A549 (cell line): ENCODE data around the gene UMODL1. TPM values are rescaled to one million over a fixed set of nuclear protein-coding genes. Genes with fewer than 3 reads are reported as not detected.

ENCODE experiments used
- ATAC-seq, 2 experiments: fragments of 200-7000 bp in 1 of 2; fragments of >200 bp in 1 of 2; cut with Nextera tagmentation in 1 of 2; cut with Tn5 transposase in 1 of 2; 3 replicates each; pipeline versions ENCODE4 v1.8.0 to v1.9.1; 2018 to 2020; ENCODE audit warnings: mild to moderate bottlenecking in 1 of 2, moderate library complexity in 1 of 2
- CTCF ChIA-PET: fragments of 300-600 bp; sonication (Branson Sonifier 250); formaldehyde crosslinking; extraction: SDS; loops from one replicate; lab custom pipeline; 2021; ENCODE audit warnings: antibody characterized with exemption, inconsistent platforms; lab: Yijun Ruan, JAX
- POLR2A ChIA-PET: fragments of 350-600 bp; formaldehyde crosslinking; extraction: SDS; loops from one replicate; lab custom pipeline; 2021; ENCODE audit warnings: antibody characterized with exemption, inconsistent platforms; lab: Yijun Ruan, JAX
- DNase-seq, 2 experiments: peaks; one replicate each; pipeline versions ENCODE4 v3.0.0 to v3.0.0-alpha.2; 2011 to 2016; ENCODE audit warnings: low read depth in 1 of 2, low spot score in 1 of 2
- FAIRE-seq: peaks from 2 replicates; lab custom pipeline; 2011; peaks lifted over from hg19 to GRCh38; lab: Jason Lieb, UNC
- H3K27ac ChIP-seq, 2 experiments: fragments of >200 bp; sonication (Bioruptor Twin); formaldehyde crosslinking; 3 replicates each; pipeline ENCODE4 v1.5.1; 2016 to 2017
- H3K4me1 ChIP-seq: fragments of >200 bp; sonication (Bioruptor Twin); formaldehyde crosslinking; 3 replicates; pipeline ENCODE4 v1.6.1; 2016
- H3K4me2 ChIP-seq: fragments of >200 bp; sonication (Bioruptor Twin); formaldehyde crosslinking; 3 replicates; pipeline ENCODE4 v1.6.1; 2016
- H3K4me3 ChIP-seq: fragments of >200 bp; sonication (Bioruptor Twin); formaldehyde crosslinking; 3 replicates; pipeline ENCODE4 v1.5.1; 2016
- H3K9me3 ChIP-seq: fragments of >200 bp; sonication (Bioruptor Twin); formaldehyde crosslinking; 3 replicates; pipeline ENCODE4 v1.6.1; 2016
- CEBPB ChIP-seq, 2 experiments: fragments of >200 bp in 1 of 2; sonication (Bioruptor Twin) in 1 of 2; formaldehyde crosslinking in 1 of 2; IDR thresholded peaks; 2 replicates each; pipeline ENCODE4 v1.6.1; 2012 to 2016
- CHD2 ChIP-seq: fragments of 150-350 bp; IDR thresholded peaks from 2 replicates; pipeline ENCODE4 v1.6.1; 2014; ENCODE audit warnings: low read length; ENCODE audit not compliant: partially characterized antibody
- CHD4 ChIP-seq: fragments of 200-600 bp; sonication (generic); IDR thresholded peaks from 2 replicates; pipeline ENCODE4 v1.6.1; 2016; ENCODE audit warnings: antibody characterized with exemption, mild to moderate bottlenecking, borderline replicate concordance
- EP300 ChIP-seq, 2 experiments: fragments of >200 bp; sonication (Bioruptor Twin); formaldehyde crosslinking; IDR thresholded peaks; 2 replicates in 1 of 2; 3 replicates in 1 of 2; pipeline ENCODE4 v1.6.1; 2016 to 2017
- HDAC2 ChIP-seq: fragments of 200-600 bp; sonication (generic); IDR thresholded peaks from 2 replicates; pipeline ENCODE4 v1.6.1; 2016
- HEYL ChIP-seq: fragments of 250-450 bp; sonication (Bioruptor Pico); IDR thresholded peaks from 2 replicates; pipeline ENCODE4 v1.8.0; 2021; ENCODE audit warnings: mild to moderate bottlenecking, moderate library complexity
- JUNB ChIP-seq: fragments of >200 bp; sonication (Bioruptor Twin); formaldehyde crosslinking; IDR thresholded peaks from 2 replicates; pipeline ENCODE4 v1.6.1; 2016
- KDM5A ChIP-seq: fragments of 200-600 bp; sonication (generic); IDR thresholded peaks from 2 replicates; pipeline ENCODE4 v1.6.1; 2016; ENCODE audit warnings: antibody characterized with exemption, mild to moderate bottlenecking
- NR3C1 ChIP-seq: fragments of >200 bp; sonication (Bioruptor Twin); formaldehyde crosslinking; IDR thresholded peaks from 3 replicates; pipeline ENCODE4 v1.6.1; 2017
- PHF8 ChIP-seq: fragments of 200-600 bp; sonication (generic); IDR thresholded peaks from 2 replicates; pipeline ENCODE4 v1.6.1; 2016; ENCODE audit warnings: low read depth, mild to moderate bottlenecking, antibody characterized with exemption, moderate library complexity, borderline replicate concordance
- POLR2AphosphoS2 ChIP-seq: conservative IDR thresholded peaks from 2 replicates; pipeline ENCODE4 v1.6.1; 2012; ENCODE audit warnings: low read length, improper control_type of control experiment, inconsistent platforms
- RAD21 ChIP-seq, 2 experiments: fragments of >200 bp in 1 of 2; sonication (Bioruptor Twin) in 1 of 2; formaldehyde crosslinking in 1 of 2; IDR thresholded peaks in 1 of 2; conservative IDR thresholded peaks in 1 of 2; 2 replicates in 1 of 2; 3 replicates in 1 of 2; pipeline ENCODE4 v1.6.1; 2012 to 2018; ENCODE audit warnings: inconsistent platforms in 1 of 2
- RARB ChIP-seq: fragments of 250-450 bp; sonication (Bioruptor Pico); IDR thresholded peaks from 2 replicates; pipeline ENCODE4 v1.8.0; 2021; ENCODE audit warnings: mild to moderate bottlenecking, moderate library complexity
- SMC3 ChIP-seq: fragments of >200 bp; sonication (Bioruptor Twin); formaldehyde crosslinking; IDR thresholded peaks from 3 replicates; pipeline ENCODE4 v1.6.1; 2018; ENCODE audit warnings: inconsistent platforms
- TFCP2L1 ChIP-seq: fragments of 250-450 bp; sonication (Bioruptor Pico); IDR thresholded peaks from 2 replicates; pipeline ENCODE4 v1.5.0; 2021; ENCODE audit warnings: mild to moderate bottlenecking
- ZNF302 ChIP-seq: fragments of 250-450 bp; sonication (Bioruptor Pico); IDR thresholded peaks from 2 replicates; pipeline ENCODE4 v1.9.0; 2021; ENCODE audit warnings: inconsistent platforms, mild to moderate bottlenecking, moderate library complexity
- ZSCAN20 ChIP-seq: fragments of 250-450 bp; sonication (Bioruptor Pico); IDR thresholded peaks from 2 replicates; pipeline ENCODE4 v1.8.0; 2022; ENCODE audit warnings: mild to moderate bottlenecking, moderate library complexity
- WGBS: methylation state at CpG from one replicate; pipeline ENCODE4 v1.1.6; 2017; ENCODE audit errors: missing lambda C conversion rate; 5-methylcytosine and 5-hydroxymethylcytosine counted together
- polyA plus RNA-seq, 4 experiments: library from polyadenylated mRNA; depleted of rRNA in 3 of 4; stranded (reverse); fragments of >200 nt; fragmentation: RNase III in 1 of 4; extraction: RNeasy Plus Mini Kit Qiagen cat#74134 plus additional on column Dnase treatment in 1 of 4; gene quantifications; 2 replicates in 3 of 4; 3 replicates in 1 of 4; pipeline ENCODE4 v1.2.3, GENCODE V29; 2011 to 2017
- TF ChIP-seq, protein P1 (sequence below): fragments of 200-600 bp; sonication (generic); IDR thresholded peaks from 2 replicates; pipeline ENCODE4 v1.6.1; 2016; ENCODE audit warnings: antibody characterized with exemption, mild to moderate bottlenecking, moderate library complexity
- TF ChIP-seq, protein P2 (sequence below): fragments of 250-450 bp; sonication (Bioruptor Pico); IDR thresholded peaks from 2 replicates; pipeline ENCODE4 v1.5.0; 2020; ENCODE audit warnings: low read depth, mild to moderate bottlenecking, moderate library complexity
- TF ChIP-seq, protein P3 (sequence below): fragments of 150-350 bp; IDR thresholded peaks from 2 replicates; pipeline ENCODE4 v1.6.1; 2014; ENCODE audit warnings: low read depth, mild to moderate bottlenecking, low read length

UMODL1 gene
- polyA plus RNA-seq, 2 of the 4 experiments (the other 2 are of a cell fraction), result not detected

DNA sequence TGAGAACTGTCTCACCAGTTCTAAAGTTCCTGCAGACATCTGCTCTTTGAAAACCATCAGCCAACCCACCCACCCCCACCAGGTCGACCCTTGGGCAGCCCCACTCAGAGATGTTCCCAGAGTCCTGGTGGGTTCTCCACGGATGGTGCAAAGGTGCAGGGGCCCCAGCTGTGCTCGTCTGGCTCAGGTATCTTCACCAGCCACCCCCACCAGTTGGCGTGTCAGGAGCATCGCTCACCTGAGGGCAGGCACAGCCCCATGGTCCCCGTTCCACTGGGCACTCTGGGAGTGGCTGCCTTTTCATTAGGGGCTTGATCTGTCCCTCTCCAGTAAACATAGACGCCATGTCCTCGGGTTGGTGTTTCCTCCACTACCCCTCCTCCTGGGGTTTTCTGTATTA lies 70.5 kb downstream of the UMODL1 start:
- no peak overlapping the region for H3K4me2 ChIP-seq
- ATAC-seq, result no peak
- H3K9me3 ChIP-seq, result no peaks in the 10 kb centered on the region
- POLR2A ChIA-PET, result no interaction called here
- TF ChIP-seq POLR2AphosphoS2 (no peak), CHD2 (no peak), CEBPB (IDR thresholded peaks at IDR 0.05) (no peak), TFCP2L1 (CRISPR knock-in tag) (no peak), PHF8 (no peak), NR3C1 (no peak), ZSCAN20 (CRISPR knock-in tag) (no peak)
- TF ChIP-seq, protein P1, sequence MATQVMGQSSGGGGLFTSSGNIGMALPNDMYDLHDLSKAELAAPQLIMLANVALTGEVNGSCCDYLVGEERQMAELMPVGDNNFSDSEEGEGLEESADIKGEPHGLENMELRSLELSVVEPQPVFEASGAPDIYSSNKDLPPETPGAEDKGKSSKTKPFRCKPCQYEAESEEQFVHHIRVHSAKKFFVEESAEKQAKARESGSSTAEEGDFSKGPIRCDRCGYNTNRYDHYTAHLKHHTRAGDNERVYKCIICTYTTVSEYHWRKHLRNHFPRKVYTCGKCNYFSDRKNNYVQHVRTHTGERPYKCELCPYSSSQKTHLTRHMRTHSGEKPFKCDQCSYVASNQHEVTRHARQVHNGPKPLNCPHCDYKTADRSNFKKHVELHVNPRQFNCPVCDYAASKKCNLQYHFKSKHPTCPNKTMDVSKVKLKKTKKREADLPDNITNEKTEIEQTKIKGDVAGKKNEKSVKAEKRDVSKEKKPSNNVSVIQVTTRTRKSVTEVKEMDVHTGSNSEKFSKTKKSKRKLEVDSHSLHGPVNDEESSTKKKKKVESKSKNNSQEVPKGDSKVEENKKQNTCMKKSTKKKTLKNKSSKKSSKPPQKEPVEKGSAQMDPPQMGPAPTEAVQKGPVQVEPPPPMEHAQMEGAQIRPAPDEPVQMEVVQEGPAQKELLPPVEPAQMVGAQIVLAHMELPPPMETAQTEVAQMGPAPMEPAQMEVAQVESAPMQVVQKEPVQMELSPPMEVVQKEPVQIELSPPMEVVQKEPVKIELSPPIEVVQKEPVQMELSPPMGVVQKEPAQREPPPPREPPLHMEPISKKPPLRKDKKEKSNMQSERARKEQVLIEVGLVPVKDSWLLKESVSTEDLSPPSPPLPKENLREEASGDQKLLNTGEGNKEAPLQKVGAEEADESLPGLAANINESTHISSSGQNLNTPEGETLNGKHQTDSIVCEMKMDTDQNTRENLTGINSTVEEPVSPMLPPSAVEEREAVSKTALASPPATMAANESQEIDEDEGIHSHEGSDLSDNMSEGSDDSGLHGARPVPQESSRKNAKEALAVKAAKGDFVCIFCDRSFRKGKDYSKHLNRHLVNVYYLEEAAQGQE, result no peak
- TF ChIP-seq, all 56 proteins: peak for 0
- FAIRE-seq (no peak), DNase-seq (no peak)
- Histone ChIP-seq H3K27ac (no peak overlapping the region), H3K4me3 (no peak overlapping the region), H3K4me1 (no peaks in the 10 kb centered on the region)
- CTCF ChIA-PET, result interaction anchor here (1.1 to 1.4 kb wide), 3 partner anchors 117 to 309 kb away, joined by 3 to 4 read pairs (median 3); no protein-coding TSS in a partner anchor
- 67% methylated on average over 4 of the region's 8 CpGs for WGBS

DNA sequence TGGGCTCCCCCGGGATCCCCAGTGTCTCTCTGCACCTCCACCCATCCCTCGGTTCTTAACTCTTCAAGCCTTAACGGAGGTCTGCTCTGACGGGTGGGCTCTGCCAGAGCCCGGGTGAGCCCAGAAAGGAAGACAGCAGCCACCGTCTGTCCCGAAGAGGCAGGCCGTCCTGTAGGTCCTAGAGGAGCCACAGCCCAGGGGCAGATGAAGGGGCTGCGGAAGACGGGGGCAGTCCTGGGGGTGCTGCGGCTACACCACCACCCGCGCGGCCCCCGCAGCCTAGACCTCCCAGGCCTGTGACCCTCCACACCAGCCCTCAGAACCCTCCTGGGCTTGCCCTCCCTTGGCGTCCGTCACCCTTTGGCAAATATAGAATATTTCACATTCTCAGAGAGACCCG lies 71.0 kb downstream of the UMODL1 start:
- H3K4me3 ChIP-seq, result no peak overlapping the region
- no peaks in the 10 kb centered on the region for H3K4me1 ChIP-seq
- DNase-seq (no peak), FAIRE-seq (no peak), ATAC-seq (no peak)
- POLR2A ChIA-PET, result no interaction called here
- no peak for TF ChIP-seq RARB
- no peak for TF ChIP-seq HEYL (CRISPR knock-in tag)
- no peak for TF ChIP-seq EP300 (IDR thresholded peaks at IDR 0.05)
- TF ChIP-seq POLR2AphosphoS2, result no peak
- no peak for TF ChIP-seq CHD4
- no peak for TF ChIP-seq KDM5A
- TF ChIP-seq, protein P2, sequence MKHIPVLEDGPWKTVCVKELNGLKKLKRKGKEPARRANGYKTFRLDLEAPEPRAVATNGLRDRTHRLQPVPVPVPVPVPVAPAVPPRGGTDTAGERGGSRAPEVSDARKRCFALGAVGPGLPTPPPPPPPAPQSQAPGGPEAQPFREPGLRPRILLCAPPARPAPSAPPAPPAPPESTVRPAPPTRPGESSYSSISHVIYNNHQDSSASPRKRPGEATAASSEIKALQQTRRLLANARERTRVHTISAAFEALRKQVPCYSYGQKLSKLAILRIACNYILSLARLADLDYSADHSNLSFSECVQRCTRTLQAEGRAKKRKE, result no peak
- TF ChIP-seq ZNF302 (CRISPR knock-in tag), result no peak
- TF ChIP-seq, protein P3, sequence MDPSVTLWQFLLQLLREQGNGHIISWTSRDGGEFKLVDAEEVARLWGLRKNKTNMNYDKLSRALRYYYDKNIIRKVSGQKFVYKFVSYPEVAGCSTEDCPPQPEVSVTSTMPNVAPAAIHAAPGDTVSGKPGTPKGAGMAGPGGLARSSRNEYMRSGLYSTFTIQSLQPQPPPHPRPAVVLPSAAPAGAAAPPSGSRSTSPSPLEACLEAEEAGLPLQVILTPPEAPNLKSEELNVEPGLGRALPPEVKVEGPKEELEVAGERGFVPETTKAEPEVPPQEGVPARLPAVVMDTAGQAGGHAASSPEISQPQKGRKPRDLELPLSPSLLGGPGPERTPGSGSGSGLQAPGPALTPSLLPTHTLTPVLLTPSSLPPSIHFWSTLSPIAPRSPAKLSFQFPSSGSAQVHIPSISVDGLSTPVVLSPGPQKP, result no peak
- TF ChIP-seq RAD21 (conservative IDR thresholded peaks at IDR 0.05 in 1 of 2, IDR thresholded peaks at IDR 0.05 in 1 of 2), result no peak
- TF ChIP-seq HDAC2, result no peak
- TF ChIP-seq JUNB, result no peak
- TF ChIP-seq SMC3, result no peak
- no peak for TF ChIP-seq CEBPB (IDR thresholded peaks at IDR 0.05)
- WGBS, result 66% methylated on average over 8 of the region's 18 CpGs
- H3K27ac ChIP-seq, result no peak overlapping the region
- H3K4me2 ChIP-seq, result no peak overlapping the region
- CTCF ChIA-PET, result interaction anchor here (1.4 to 1.6 kb wide), 2 partner anchors 117 to 307 kb away, joined by 3 to 4 read pairs; no protein-coding TSS in a partner anchor
- no peaks in the 10 kb centered on the region for H3K9me3 ChIP-seq
